ENCODE measurements around the gene GPAT3.
"Not testable (repeated sequence)": the region's sequence is repeated elsewhere in the genome, so short reads cannot be mapped to it uniquely, and the experiment has no call there.

Gene GPAT3

GRCh38 chr4:83552924-83553323 is 17.0 kb downstream of the GPAT3 start:
- DNase-seq, result peak; percentile 63

GRCh38 chr4:83556006-83556707 is 20.2 kb downstream of the GPAT3 start:
- peak; percentile 53 for DNase-seq

GRCh38 chr4:83556816-83557215 is 20.9 kb downstream of the GPAT3 start:
- DNase-seq, result no peak

DNA sequence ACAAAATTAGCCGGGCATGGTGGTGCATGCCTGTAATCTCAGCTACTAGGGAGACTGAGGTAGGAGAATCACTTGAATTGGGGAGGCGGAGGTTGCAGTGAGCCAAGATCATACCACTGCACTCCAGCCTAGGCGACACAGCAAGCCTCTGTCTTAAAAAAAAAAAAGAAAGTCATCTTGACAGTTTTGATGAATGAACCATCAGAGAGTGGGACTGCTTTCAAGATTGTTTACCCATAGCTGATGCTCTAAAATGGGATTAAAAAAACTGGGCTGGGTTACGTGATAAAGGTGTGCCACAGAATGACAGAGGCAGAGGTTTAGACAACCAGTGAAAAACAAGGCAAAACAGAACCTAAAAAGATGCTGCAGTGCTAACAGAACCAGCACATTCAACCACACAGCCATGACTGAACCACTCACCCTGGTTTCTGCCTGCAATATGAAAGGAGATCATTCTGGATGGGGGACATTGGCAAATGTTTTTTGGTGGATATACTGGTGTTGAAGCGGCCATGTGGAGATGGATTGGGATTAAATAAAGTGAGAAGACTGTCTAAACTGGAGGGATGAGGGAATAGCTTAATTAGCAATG is 22.2 kb downstream of the GPAT3 start:
- peak; percentile 37 for DNase-seq

DNA sequence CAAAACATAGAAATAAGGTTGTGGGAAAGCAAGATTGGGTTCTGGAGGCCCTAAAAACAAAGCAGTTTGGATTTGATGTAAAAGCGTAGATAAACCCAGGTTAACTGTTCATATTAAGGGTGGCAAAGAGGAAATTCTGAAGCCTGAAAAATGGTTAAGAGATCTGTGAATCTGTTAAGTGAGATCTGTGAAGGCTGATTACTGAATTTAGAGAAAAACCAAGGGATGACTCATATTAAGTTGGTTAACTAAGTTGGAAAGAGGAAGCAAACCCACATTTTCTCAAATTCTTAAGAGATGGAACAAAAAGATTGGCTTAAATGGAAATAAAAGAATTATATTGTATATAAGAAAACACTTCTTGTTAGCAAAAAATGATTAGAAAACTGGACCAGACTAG is 22.8 kb downstream of the GPAT3 start:
- DNase-seq, result peak; percentile 84

GRCh38 chr4:83560523-83560922 is 24.6 kb downstream of the GPAT3 start:
- no peak for DNase-seq

DNA sequence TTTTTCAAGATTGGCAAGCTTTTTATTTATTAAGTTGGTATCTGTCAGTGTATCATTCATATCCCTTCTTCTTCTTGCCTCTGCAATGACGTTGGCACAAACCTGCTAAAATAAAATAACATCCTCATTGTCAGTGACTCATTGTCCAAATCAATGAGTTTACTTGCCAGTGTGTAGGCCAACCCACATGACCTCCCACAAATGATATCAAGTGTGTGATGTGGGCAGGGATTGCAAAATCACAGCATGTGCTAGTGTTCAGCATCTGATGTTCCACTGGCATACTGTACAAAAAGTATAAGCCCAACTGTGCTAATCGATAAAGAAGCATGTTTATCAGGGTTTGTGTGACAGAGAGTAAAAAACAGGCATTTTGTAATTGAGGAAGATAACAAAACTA is 25.5 kb downstream of the GPAT3 start:
- peak; percentile 71 for DNase-seq

DNA sequence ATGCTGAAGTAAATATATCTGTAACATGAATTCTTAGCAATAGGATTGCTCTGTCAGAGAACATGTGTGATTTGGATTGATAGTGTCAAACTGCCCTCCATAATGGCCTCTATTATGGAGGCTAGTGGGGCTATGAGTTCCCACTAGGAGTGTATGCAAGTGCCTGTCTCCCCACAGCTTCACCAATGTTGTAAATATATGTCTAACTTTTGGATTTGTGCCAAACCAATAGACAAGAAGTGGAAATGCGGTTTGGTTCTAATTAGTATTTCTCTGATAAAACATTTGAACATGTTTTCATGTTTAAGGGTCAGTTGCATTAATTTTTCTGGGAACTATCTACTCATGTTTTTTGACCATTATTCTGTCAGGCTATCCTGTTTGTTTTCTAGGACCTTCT is 28.1 kb downstream of the GPAT3 start:
- DNase-seq, result peak; percentile 19

DNA sequence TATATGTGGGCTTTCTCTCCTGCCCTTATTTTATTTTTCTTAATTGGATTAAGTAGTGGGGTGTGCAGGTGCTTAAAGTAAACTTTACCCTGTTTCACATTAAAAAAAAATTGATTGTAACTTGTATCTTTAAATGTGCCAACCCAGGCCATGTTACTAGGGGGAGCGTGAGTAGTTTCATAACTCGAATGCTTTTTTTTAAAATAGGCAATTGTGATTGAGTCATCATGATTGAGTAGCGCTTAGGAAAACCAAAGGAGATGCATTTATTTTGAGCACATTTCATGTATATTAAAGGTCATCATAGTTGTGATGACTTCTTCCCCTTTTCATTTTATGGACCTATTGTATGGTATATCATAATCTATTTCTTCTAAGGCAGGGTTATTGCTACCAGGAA is 32.2 kb downstream of the GPAT3 start:
- no peak for DNase-seq

GRCh38 chr4:83569429-83569828 is 33.5 kb downstream of the GPAT3 start:
- DNase-seq, result no peak

DNA sequence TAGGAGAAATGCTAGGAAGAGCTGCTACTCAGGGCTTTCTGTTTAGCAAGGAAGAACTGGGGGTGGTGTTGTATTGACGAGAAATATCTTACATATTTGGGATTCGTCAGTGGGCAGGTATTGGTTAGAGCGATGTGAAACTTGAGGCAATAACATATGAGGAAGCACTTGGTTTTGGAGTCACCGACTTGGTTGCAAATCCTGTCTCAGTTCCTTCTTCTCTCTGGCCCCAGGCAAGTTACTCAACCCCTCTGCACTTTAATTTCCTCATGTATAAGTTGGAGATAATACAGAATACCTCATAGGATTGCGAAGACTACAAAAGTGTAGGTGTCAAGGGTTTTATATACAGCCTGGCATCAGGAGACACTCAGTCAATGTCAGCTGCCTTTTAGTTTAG is 34.1 kb downstream of the GPAT3 start:
- peak; percentile 30 for DNase-seq

DNA sequence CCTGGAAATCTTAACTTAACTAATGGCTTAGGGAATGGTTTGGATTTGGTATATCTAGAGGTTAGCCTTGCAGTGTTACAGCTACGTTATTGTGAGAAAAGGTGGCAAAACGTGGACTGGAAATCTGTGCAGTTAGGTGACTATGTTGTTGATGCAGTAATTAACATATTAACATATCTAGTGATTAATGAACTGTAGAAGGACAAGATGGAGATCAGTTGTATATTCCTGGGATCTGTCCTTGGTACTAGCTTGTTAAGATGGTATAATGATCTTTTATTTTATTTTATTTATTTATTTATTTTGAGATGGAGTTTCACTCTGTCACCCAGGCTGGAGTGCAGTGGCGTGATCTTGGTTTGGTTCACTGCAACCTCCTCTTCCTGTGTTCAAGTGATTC is 36.9 kb downstream of the GPAT3 start:
- no peak for DNase-seq

DNA sequence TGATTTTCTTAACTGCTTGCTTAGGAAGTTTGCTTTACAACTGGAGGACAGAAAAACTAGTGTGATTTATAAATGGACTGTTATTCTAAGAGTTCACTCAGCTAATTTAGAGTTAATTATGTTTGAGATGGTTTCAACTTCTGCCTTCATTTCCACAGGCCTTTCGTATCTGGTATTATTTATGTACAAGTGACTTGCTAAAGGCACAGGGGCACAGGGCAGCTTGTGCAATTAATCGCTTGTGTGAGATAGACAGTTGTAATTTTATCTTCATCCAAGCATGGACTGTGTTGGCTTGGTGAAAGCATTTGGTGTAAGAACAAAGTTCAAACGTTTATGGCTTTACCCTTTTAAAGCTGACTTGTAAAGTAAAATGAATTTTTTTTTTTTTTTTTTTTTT is 38.3 kb downstream of the GPAT3 start:
- no peak for DNase-seq

GRCh38 chr4:83576237-83576636 is 40.3 kb downstream of the GPAT3 start:
- not testable (repeated sequence) for DNase-seq

GRCh38 chr4:83581411-83582288 is 45.7 kb downstream of the GPAT3 start:
- no peak for DNase-seq

- peak; percentile 5 for DNase-seq
Observed at GRCh38 chr4:83582289-83582785, 46.4 kb downstream of the GPAT3 start.

DNA sequence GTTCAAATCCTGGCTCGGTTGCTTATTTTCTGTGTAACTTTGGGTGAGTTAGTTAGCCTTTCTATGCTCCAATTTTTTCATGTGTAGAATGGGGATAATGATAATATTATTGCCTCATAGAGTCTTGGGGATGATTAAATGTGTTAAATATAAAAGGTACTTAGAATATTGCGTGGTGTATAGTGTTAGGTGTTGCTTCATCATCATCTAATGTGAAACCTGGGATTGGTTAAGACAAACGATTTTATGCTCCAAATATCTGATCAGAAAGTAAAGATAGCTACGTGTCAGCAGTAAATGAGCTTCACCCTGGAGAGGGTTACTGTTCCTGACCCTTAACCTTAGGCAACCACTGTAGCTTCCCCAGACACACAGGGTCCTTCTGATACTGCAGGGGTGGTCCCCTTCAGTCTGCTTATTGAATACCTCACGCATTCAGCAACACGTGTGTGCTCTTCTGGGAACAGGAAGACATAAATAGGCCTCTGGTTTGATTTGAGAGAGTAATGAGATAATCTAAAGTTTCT is 50.1 kb downstream of the GPAT3 start:
- DNase-seq, result no peak

DNA sequence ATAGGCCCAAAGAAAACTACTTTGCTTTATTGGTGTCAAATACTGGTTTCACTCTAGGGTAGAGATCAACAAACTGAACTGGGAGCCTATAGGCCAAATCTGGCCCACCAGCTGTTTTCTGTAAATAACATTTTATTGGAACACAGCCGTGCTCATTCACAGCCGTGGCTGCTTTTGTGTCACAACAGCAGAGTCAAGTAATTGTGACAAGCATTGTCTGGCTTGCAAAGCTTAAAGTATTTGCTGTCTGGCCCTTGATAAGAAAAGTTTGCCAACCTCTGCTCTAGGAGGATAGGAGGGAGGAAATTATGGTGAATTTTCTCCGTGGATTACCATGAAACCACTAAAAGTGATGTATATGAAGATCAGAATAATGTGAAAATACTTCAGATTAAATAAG is 53.4 kb downstream of the GPAT3 start:
- DNase-seq, result peak; percentile 71

DNA sequence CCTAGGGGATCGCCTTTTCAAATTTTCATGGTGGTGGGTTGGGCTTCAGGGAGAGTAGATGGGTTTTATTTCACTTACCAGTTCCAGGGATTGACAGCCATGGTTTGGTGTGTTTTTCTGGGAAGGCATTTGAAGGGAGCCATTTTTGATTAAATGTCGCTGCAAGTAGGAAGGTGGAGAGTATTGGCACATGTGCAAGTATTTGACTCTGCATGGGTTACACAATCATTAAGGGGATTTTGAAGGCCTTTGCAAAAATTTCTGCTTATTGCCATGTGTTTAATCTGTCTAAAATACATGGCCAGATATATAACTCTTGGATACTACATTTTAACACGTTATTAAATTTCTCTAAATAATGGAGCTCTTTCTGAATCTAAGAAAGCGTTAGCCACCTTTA is 55.1 kb downstream of the GPAT3 start:
- DNase-seq, result no peak

DNA sequence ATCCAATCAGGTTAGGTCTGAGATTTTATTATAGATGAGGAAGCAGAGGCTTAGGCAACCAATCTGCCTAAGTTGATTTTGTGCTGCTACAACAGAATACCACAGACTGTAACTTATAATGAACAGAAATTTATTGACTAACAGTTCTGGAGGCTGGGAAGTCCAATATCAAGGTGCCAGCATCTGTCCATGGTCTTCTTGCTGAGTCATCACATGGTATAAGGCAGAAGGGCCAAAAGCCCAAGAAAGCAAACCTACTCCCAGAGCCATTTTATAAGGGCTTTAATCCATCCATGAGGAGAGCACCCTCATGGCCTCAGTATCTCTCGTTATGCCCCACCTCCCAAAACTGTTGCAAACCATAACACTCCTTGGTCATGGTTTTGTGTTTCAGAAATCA is 55.8 kb downstream of the GPAT3 start:
- no peak for DNase-seq

DNA sequence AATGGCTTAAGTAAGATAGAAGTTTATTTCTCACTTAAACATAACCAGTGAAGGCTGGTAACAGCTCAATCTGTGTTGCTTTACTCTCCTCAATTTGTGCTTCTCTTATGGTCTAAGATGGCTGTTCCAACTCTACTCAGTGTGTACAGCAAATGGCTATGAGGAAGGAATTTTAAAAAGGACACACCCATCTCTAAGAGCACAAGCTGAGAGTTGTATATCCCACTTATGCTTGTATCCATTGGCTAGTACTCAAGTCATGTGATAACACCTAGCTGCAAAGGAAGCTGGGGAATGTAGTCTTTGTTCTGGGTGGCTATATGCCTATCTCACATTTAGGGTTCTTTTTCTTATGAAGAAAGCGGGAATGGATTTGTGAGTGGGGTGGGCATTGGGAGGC is 63.3 kb downstream of the GPAT3 start:
- DNase-seq, result peak; percentile 81

DNA sequence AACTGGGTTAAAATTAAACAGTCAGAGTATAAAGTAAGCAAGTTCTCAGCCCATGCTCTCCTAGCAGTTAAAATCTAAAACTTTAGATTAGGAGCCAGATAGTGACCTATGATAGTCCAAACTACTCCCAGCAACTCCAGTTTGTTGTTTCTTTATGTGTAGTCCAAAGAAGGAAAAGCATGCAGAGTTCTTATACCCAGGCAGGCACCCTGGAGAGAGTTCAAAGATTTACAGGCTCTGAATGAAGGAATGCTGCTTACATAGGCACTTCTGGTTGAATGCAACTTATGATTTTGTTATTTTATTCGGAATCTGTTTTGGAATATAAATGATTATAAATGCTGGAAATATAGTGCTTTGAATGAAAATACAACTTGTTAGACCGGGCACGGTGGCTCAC is 67.2 kb downstream of the GPAT3 start:
- DNase-seq, result no peak

- DNase-seq, result no peak
Observed at GRCh38 chr4:83604321-83604720, 68.4 kb downstream of the GPAT3 start.

- no peak for DNase-seq
Observed at GRCh38 chr4:83605210-83605609, 69.3 kb downstream of the GPAT3 start.
